OCI-LY3 (cell line): ENCODE results near the gene IL26.

Experiments used
- CTCF ChIP-seq: fragments of 200-600, 300-600 bp; sonication (generic); IDR thresholded peaks from 2 replicates; pipeline ENCODE4 v1.5.1; 2014; ENCODE audit warnings: antibody characterized with exemption, low read length, low read depth
- EZH2phosphoT487 ChIP-seq: fragments of 200-600 bp; shearing (Covaris generic); IDR thresholded peaks from 2 replicates; pipeline ENCODE4 v1.6.1; 2018; ENCODE audit warnings: antibody characterized with exemption, mixed run types, low read depth

GRCh38 chr12:68178184-68178583, 47.4 kb downstream of the IL26 start:
- TF ChIP-seq CTCF, result no peak
- TF ChIP-seq EZH2phosphoT487, result no peak
